GM23338 (cell line): Measurements from ENCODE around the gene SORCS2. TPM values are rescaled to one million over a fixed set of nuclear protein-coding genes. Genes with fewer than 3 reads are reported as not detected.

Experiments used
- ATAC-seq: fragments of 200-7000 bp; cut with Tn5 transposase; 3 replicates; pipeline ENCODE4 v1.9.1; 2020
- DNase-seq: peaks from one replicate; pipeline ENCODE4 v3.0.0-alpha.2; 2015; ENCODE audit warnings: low spot score
- H2AFZ ChIP-seq: fragments of 200-600 bp; sonication (generic); 2 replicates; pipeline ENCODE4 v1.8.0; 2016; ENCODE audit warnings: antibody characterized with exemption, mild to moderate bottlenecking, moderate library complexity
- H3F3A ChIP-seq: fragments of 200-600 bp; sonication (generic); replicated peaks from 2 replicates; pipeline ENCODE4 v1.8.0; 2017; ENCODE audit warnings: antibody characterized with exemption, mixed run types, low read depth
- H3K27ac ChIP-seq: fragments of 200-600 bp; sonication (generic); 2 replicates; pipeline ENCODE4 v1.6.1; 2016; ENCODE audit warnings: low read depth
- H3K27me3 ChIP-seq: fragments of 200-600 bp; sonication (generic); 2 replicates; pipeline ENCODE4 v1.8.0; 2016; ENCODE audit warnings: mild to moderate bottlenecking, mixed run types, moderate library complexity; ENCODE audit not compliant: insufficient read depth
- H3K36me3 ChIP-seq: fragments of 200-600 bp; sonication (generic); 2 replicates; pipeline ENCODE4 v1.8.0; 2016; ENCODE audit warnings: mild to moderate bottlenecking; ENCODE audit not compliant: insufficient read depth
- H3K4me1 ChIP-seq: fragments of 200-600 bp; sonication (generic); 2 replicates; pipeline ENCODE4 v1.8.0; 2016; ENCODE audit warnings: mild to moderate bottlenecking, moderate library complexity; ENCODE audit not compliant: insufficient read depth
- H3K4me2 ChIP-seq: fragments of 200-600 bp; sonication (generic); 2 replicates; pipeline ENCODE4 v1.7.1; 2017; ENCODE audit warnings: mixed run types
- H3K4me3 ChIP-seq: fragments of 200-600 bp; sonication (generic); 2 replicates; pipeline ENCODE4 v1.6.1; 2016; ENCODE audit warnings: mixed run types
- H3K79me2 ChIP-seq: fragments of 200-600 bp; sonication (generic); replicated peaks from 2 replicates; pipeline ENCODE4 v1.8.0; 2017; ENCODE audit warnings: mild to moderate bottlenecking; ENCODE audit not compliant: insufficient read depth
- H3K9me2 ChIP-seq: fragments of 200-600 bp; sonication (generic); 2 replicates; pipeline ENCODE4 v1.8.0; 2017; ENCODE audit not compliant: insufficient read depth
- H4K20me1 ChIP-seq: fragments of 200-600 bp; sonication (generic); replicated peaks from 2 replicates; pipeline ENCODE4 v1.8.0; 2017; ENCODE audit warnings: mild to moderate bottlenecking; ENCODE audit not compliant: insufficient read depth
- H3K27ac Mint-ChIP-seq: 2 replicates; pipeline ENCODE4 v1.8.0; 2020; ENCODE audit warnings: inconsistent platforms, mild to moderate bottlenecking, moderate library complexity, mixed read lengths
- H3K27me3 Mint-ChIP-seq: 3 replicates; pipeline ENCODE4 v1.8.0; 2022; ENCODE audit warnings: low read depth, mild to moderate bottlenecking, moderate library complexity, mixed read lengths, inconsistent platforms; ENCODE audit not compliant: insufficient read depth, poor library complexity
- H3K36me3 Mint-ChIP-seq: 3 replicates; pipeline ENCODE4 v1.8.0; 2021; ENCODE audit warnings: low read depth, mild to moderate bottlenecking, inconsistent platforms, moderate library complexity, mixed read lengths
- H3K4me1 Mint-ChIP-seq: 3 replicates; pipeline ENCODE4 v1.8.0; 2020; ENCODE audit warnings: mild to moderate bottlenecking, inconsistent platforms, mixed read lengths
- H3K4me3 Mint-ChIP-seq: 3 replicates; pipeline ENCODE4 v1.8.0; 2021; ENCODE audit warnings: moderate library complexity, mild to moderate bottlenecking, inconsistent platforms, mixed read lengths
- H3K9me3 Mint-ChIP-seq: 3 replicates; pipeline ENCODE4 v1.8.0; 2020; ENCODE audit warnings: moderate library complexity, mild to moderate bottlenecking, inconsistent platforms, mixed read lengths
- CREB1 ChIP-seq: fragments of 250-450 bp; sonication (Bioruptor Pico); IDR thresholded peaks from 2 replicates; pipeline ENCODE4 v1.5.0; 2020; ENCODE audit warnings: low read depth, mild to moderate bottlenecking, moderate library complexity
- CTCF ChIP-seq, 2 experiments: fragments of 200-600 bp in 1 of 2; sonication (generic) in 1 of 2; conservative IDR thresholded peaks; 2 replicates each; pipeline versions ENCODE4 v1.5.1 to v1.6.1; 2016 to 2017; ENCODE audit warnings: antibody characterized with exemption in 2 of 2, low read depth in 2 of 2, mild to moderate bottlenecking in 2 of 2, moderate library complexity in 1 of 2
- EZH2 ChIP-seq: fragments of 200-600 bp; sonication (generic); IDR thresholded peaks from one replicate; pipeline ENCODE4 v1.8.0; 2017; ENCODE audit warnings: antibody characterized with exemption, mild to moderate bottlenecking, low read depth; ENCODE audit not compliant: unreplicated experiment
- EZH2phosphoT487 ChIP-seq: fragments of 200-600 bp; sonication (generic); IDR thresholded peaks from one replicate; pipeline ENCODE4 v1.8.1; 2018; ENCODE audit warnings: antibody characterized with exemption; ENCODE audit not compliant: unreplicated experiment
- JUNB ChIP-seq: IDR thresholded peaks from one replicate; pipeline ENCODE4 v1.6.1; 2016; ENCODE audit warnings: antibody characterized with exemption; ENCODE audit not compliant: unreplicated experiment
- NANOG ChIP-seq: IDR thresholded peaks from 2 replicates; pipeline ENCODE4 v1.6.1; 2016; ENCODE audit warnings: antibody characterized with exemption, borderline replicate concordance
- POLR2AphosphoS5 ChIP-seq: IDR thresholded peaks from 2 replicates; pipeline ENCODE4 v1.6.1; 2016; ENCODE audit warnings: antibody characterized with exemption, low read depth
- REST ChIP-seq: IDR thresholded peaks from one replicate; pipeline ENCODE4 v1.6.1; 2018; ENCODE audit warnings: antibody characterized with exemption; ENCODE audit not compliant: unreplicated experiment
- STAT1 ChIP-seq: IDR thresholded peaks from one replicate; pipeline ENCODE4 v1.6.1; 2016; ENCODE audit warnings: antibody characterized with exemption; ENCODE audit not compliant: unreplicated experiment
- ZNF114 ChIP-seq: fragments of 250-450 bp; sonication (Bioruptor Pico); IDR thresholded peaks from 2 replicates; pipeline ENCODE4 v1.5.0; 2020; ENCODE audit warnings: mild to moderate bottlenecking, moderate library complexity
- ZNF331 ChIP-seq: fragments of 250-450 bp; sonication (Bioruptor Pico); IDR thresholded peaks from 2 replicates; pipeline ENCODE4 v1.5.0; 2020; ENCODE audit warnings: low read depth, mild to moderate bottlenecking, moderate library complexity
- polyA plus RNA-seq: library from polyadenylated mRNA; unstranded; fragments of >200 nt; fragmentation: Nextera tagmentation; extraction: Ambion mirVana; gene quantifications from 2 replicates; pipeline ENCODE4 v1.2.1, GENCODE V29; 2016
- total RNA-seq: library from RNA; depleted of rRNA; stranded (reverse); fragments of >200 nt; shearing (Covaris generic); gene quantifications from 2 replicates; pipeline ENCODE4 v1.2.3, GENCODE V29; 2014
- TF ChIP-seq, protein P1 (sequence below): fragments of 250-450 bp; sonication (Bioruptor Pico); IDR thresholded peaks from 2 replicates; pipeline ENCODE4 v1.5.0; 2020; ENCODE audit warnings: mild to moderate bottlenecking, moderate library complexity
- TF ChIP-seq, protein P2 (sequence below): IDR thresholded peaks from 2 replicates; pipeline ENCODE4 v1.6.1; 2016; ENCODE audit warnings: antibody characterized with exemption

Gene SORCS2
- total and polyA plus RNA-seq, 2 experiments from 2014 or later = 0.47 to 2.4 TPM

- TF ChIP-seq REST = no peak
- TF ChIP-seq JUNB = no peak
- no peak for TF ChIP-seq CTCF (conservative IDR thresholded peaks at IDR 0.05; ENCODE audit: low read depth in 2 of 2)
- no peak for TF ChIP-seq EZH2phosphoT487
- no peak for TF ChIP-seq ZNF331 (CRISPR knock-in tag)
- TF ChIP-seq NANOG = no peak
Measured at GRCh38 chr4:7218686-7219085, 26.3 kb downstream of the SORCS2 start (continued).

GRCh38 chr4:7222521-7222920, 30.2 kb downstream of the SORCS2 start:
- H2AFZ ChIP-seq = no peak overlapping the region
- H3K79me2 ChIP-seq = no peaks in the 10 kb centered on the region
- no peak overlapping the region for H3K4me2 ChIP-seq
- H3K9me2 ChIP-seq = no peaks in the 10 kb centered on the region
- no peaks in the 10 kb centered on the region for H3K36me3 ChIP-seq
- Mint-ChIP-seq H3K27me3 (peaks cover 8% of the 10 kb centered on the region), H3K4me3 (no peak overlapping the region), H3K4me1 (no peaks in the 10 kb centered on the region), H3K36me3 (no peaks in the 10 kb centered on the region), H3K9me3 (no peaks in the 10 kb centered on the region), H3K27ac (no peak overlapping the region)
- H3K4me3 ChIP-seq = no peak overlapping the region
- no peaks in the 10 kb centered on the region for H3K27me3 ChIP-seq
- DNase-seq = no peak
- no peaks in the 10 kb centered on the region for H3K4me1 ChIP-seq
- no peak overlapping the region for H3K27ac ChIP-seq
- no peaks in the 10 kb centered on the region for H4K20me1 ChIP-seq
- no peaks in the 10 kb centered on the region for H3F3A ChIP-seq
- no peak for ATAC-seq
- no peak for TF ChIP-seq JUNB
- TF ChIP-seq EZH2phosphoT487 = no peak
- TF ChIP-seq POLR2AphosphoS5 = no peak
- no peak for TF ChIP-seq NANOG
- no peak for TF ChIP-seq CREB1
- TF ChIP-seq EZH2 = no peak
- TF ChIP-seq, protein P1, sequence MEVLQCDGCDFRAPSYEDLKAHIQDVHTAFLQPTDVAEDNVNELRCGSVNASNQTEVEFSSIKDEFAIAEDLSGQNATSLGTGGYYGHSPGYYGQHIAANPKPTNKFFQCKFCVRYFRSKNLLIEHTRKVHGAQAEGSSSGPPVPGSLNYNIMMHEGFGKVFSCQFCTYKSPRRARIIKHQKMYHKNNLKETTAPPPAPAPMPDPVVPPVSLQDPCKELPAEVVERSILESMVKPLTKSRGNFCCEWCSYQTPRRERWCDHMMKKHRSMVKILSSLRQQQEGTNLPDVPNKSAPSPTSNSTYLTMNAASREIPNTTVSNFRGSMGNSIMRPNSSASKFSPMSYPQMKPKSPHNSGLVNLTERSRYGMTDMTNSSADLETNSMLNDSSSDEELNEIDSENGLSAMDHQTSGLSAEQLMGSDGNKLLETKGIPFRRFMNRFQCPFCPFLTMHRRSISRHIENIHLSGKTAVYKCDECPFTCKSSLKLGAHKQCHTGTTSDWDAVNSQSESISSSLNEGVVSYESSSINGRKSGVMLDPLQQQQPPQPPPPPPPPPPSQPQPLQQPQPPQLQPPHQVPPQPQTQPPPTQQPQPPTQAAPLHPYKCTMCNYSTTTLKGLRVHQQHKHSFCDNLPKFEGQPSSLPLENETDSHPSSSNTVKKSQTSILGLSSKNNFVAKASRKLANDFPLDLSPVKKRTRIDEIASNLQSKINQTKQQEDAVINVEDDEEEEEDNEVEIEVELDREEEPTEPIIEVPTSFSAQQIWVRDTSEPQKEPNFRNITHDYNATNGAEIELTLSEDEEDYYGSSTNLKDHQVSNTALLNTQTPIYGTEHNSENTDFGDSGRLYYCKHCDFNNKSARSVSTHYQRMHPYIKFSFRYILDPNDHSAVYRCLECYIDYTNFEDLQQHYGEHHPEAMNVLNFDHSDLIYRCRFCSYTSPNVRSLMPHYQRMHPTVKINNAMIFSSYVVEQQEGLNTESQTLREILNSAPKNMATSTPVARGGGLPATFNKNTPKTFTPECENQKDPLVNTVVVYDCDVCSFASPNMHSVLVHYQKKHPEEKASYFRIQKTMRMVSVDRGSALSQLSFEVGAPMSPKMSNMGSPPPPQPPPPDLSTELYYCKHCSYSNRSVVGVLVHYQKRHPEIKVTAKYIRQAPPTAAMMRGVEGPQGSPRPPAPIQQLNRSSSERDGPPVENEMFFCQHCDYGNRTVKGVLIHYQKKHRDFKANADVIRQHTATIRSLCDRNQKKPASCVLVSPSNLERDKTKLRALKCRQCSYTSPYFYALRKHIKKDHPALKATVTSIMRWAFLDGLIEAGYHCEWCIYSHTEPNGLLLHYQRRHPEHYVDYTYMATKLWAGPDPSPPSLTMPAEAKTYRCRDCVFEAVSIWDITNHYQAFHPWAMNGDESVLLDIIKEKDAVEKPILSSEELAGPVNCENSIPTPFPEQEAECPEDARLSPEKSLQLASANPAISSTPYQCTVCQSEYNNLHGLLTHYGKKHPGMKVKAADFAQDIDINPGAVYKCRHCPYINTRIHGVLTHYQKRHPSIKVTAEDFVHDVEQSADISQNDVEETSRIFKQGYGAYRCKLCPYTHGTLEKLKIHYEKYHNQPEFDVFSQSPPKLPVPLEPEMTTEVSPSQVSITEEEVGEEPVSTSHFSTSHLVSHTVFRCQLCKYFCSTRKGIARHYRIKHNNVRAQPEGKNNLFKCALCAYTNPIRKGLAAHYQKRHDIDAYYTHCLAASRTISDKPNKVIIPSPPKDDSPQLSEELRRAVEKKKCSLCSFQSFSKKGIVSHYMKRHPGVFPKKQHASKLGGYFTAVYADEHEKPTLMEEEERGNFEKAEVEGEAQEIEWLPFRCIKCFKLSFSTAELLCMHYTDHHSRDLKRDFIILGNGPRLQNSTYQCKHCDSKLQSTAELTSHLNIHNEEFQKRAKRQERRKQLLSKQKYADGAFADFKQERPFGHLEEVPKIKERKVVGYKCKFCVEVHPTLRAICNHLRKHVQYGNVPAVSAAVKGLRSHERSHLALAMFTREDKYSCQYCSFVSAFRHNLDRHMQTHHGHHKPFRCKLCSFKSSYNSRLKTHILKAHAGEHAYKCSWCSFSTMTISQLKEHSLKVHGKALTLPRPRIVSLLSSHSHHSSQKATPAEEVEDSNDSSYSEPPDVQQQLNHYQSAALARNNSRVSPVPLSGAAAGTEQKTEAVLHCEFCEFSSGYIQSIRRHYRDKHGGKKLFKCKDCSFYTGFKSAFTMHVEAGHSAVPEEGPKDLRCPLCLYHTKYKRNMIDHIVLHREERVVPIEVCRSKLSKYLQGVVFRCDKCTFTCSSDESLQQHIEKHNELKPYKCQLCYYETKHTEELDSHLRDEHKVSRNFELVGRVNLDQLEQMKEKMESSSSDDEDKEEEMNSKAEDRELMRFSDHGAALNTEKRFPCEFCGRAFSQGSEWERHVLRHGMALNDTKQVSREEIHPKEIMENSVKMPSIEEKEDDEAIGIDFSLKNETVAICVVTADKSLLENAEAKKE (CRISPR knock-in tag) = no peak
- TF ChIP-seq ZNF114 (CRISPR knock-in tag) = no peak
- TF ChIP-seq ZNF331 (CRISPR knock-in tag) = no peak
- TF ChIP-seq, protein P2, sequence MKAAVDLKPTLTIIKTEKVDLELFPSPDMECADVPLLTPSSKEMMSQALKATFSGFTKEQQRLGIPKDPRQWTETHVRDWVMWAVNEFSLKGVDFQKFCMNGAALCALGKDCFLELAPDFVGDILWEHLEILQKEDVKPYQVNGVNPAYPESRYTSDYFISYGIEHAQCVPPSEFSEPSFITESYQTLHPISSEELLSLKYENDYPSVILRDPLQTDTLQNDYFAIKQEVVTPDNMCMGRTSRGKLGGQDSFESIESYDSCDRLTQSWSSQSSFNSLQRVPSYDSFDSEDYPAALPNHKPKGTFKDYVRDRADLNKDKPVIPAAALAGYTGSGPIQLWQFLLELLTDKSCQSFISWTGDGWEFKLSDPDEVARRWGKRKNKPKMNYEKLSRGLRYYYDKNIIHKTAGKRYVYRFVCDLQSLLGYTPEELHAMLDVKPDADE = no peak
- no peak for TF ChIP-seq STAT1
